Stomach (tissue), 9 donors: Measurements from ENCODE around the gene TNFRSF21. TPM values are rescaled to one million over a fixed set of nuclear protein-coding genes. Genes with fewer than 3 reads are reported as not detected.
A peak's percentile ranks its signal among the peaks of the same experiment; 100 is the strongest.

Experiments used
- DNase-seq, 2 donors: peaks; one replicate each; pipeline versions ENCODE4 v3.0.0 to v3.0.0-alpha.2; 2013 to 2019
- H3K27ac ChIP-seq, 5 donors: fragments of 200-600 bp in 4 of 5; sonication (generic) in 4 of 5; one replicate each; pipeline ENCODE4 v1.5.1; 2013 to 2019; ENCODE audit warnings: mild to moderate bottlenecking in 1 of 5, moderate library complexity in 1 of 5
- H3K27me3 ChIP-seq, 3 donors: fragments of 200-600 bp; sonication (generic); one replicate each; pipeline ENCODE4 v1.5.1; 2017 to 2019; ENCODE audit warnings: mixed run types in 1 of 3
- H3K36me3 ChIP-seq, 4 donors: fragments of 200-600 bp; sonication (generic); 1 replicate in 3 of 4; 2 replicates in 1 of 4; pipeline ENCODE4 v1.5.1; 2016 to 2019
- H3K4me1 ChIP-seq, 4 donors: fragments of 200-600 bp; sonication (generic); one replicate each; pipeline ENCODE4 v1.5.1; 2016 to 2019
- H3K4me3 ChIP-seq, 4 donors: fragments of 200-600 bp; sonication (generic) in 3 of 4; one replicate each; pipeline ENCODE4 v1.5.1; 2016 to 2019; ENCODE audit warnings: mild to moderate bottlenecking in 1 of 4
- H3K9me3 ChIP-seq, 4 donors: fragments of 200-600 bp; sonication (generic); one replicate each; pipeline ENCODE4 v1.5.1; 2016 to 2019
- EP300 ChIP-seq: sonication (generic); formaldehyde crosslinking; IDR thresholded peaks from one replicate; pipeline ENCODE4 v1.6.1; 2017; ENCODE audit warnings: antibody characterized with exemption
- POLR2A ChIP-seq, 4 donors: fragments of 450-650 bp; IDR thresholded peaks; one replicate each; pipeline ENCODE4 v1.6.1; 2016; ENCODE audit warnings: antibody characterized with exemption in 4 of 4, control low read depth in 2 of 4, mild to moderate bottlenecking in 1 of 4, moderate library complexity in 1 of 4
- POLR2AphosphoS5 ChIP-seq, 3 donors: sonication (generic); formaldehyde crosslinking; IDR thresholded peaks; one replicate each; pipeline ENCODE4 v1.6.1; 2016; ENCODE audit warnings: antibody characterized with exemption in 3 of 3
- WGBS, 5 donors: extraction: QIAGEN DNeasy Blood & Tissue Kit in 3 of 5; methylation state at CpG; one replicate each; pipeline versions ENCODE4 v1.1.5 to v1.1.7; 2013 to 2018; 5-methylcytosine and 5-hydroxymethylcytosine counted together
- intact Hi-C: fragments of 100-400 bp; cut with DNase I; formaldehyde crosslinking; loops from one replicate; pipeline ENCODE4 v1.15.1; 2023; ENCODE audit warnings: low total_unique reads
- polyA plus RNA-seq, 3 donors: library from polyadenylated mRNA; stranded (reverse); fragments of 200-250 nt; gene quantifications; one replicate each; pipeline ENCODE4 v1.2.3, GENCODE V29; 2013
- total RNA-seq, 5 donors: library from RNA; depleted of rRNA; stranded (reverse); fragments of >200 nt; gene quantifications; one replicate each; pipeline versions ENCODE4 v1.1.0 to v1.2.3, GENCODE V29; 2014 to 2016
- TF ChIP-seq, protein P1 (sequence below), 7 experiments: fragments of 450-650 bp in 4 of 7; fragments of 200-600 bp in 3 of 7; sonication (generic) in 3 of 7; IDR thresholded peaks; one replicate each; pipeline ENCODE4 v1.5.1; 2016 to 2019; ENCODE audit warnings: antibody characterized with exemption in 7 of 7, control low read depth in 2 of 7, mild to moderate bottlenecking in 1 of 7
- donor health status: healthy with polysubstance abuse.
- donor health status: Bipolar disorder and iron deficiency.
- donor health status: healthy.

Gene TNFRSF21
- total and polyA plus RNA-seq, 8 donors, result 24.7 to 112 (median 41.3) TPM

DNA sequence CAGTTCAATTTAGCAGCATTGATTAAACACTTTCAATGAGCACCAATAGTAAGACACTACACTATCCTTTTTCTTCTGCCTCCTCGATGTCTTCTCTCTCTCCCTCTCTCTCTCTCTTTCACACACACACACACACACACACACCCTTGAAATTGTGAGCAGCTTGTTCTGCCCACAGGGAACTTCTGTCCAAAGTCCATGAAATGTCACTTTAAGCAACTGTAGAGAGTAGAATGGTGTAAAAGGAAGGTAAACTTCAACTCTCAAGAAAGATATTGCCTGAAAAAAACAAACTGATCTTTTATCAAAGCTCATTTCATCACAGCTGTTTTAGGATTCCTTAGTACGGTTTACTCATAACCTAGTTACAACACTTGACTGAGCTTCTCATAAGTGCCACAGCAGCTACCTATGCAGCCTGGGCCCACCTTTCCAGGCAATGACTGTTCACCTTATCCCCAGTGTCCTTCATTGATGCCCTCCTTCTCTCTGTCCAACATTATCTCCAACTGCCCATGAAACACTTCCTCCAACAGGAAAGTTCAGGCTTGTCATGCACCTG lies 107.0 kb downstream of the TNFRSF21 start:
- Histone ChIP-seq H3K27me3 (no peaks in the 10 kb centered on the region), H3K4me1 (peaks cover 0 to 23% (median 7%) of the 10 kb centered on the region in 4 donors), H3K4me3 (no peak overlapping the region), H3K9me3 (no peaks in the 10 kb centered on the region), H3K27ac (no peak overlapping the region), H3K36me3 (no peaks in the 10 kb centered on the region)
- no peak for TF ChIP-seq EP300
- intact Hi-C loops, result no loop called here
- no peak for DNase-seq
- WGBS, 5 donors, result 72 to 78% (median 75%) methylated on average over 2 of the region's 2 CpGs

DNA sequence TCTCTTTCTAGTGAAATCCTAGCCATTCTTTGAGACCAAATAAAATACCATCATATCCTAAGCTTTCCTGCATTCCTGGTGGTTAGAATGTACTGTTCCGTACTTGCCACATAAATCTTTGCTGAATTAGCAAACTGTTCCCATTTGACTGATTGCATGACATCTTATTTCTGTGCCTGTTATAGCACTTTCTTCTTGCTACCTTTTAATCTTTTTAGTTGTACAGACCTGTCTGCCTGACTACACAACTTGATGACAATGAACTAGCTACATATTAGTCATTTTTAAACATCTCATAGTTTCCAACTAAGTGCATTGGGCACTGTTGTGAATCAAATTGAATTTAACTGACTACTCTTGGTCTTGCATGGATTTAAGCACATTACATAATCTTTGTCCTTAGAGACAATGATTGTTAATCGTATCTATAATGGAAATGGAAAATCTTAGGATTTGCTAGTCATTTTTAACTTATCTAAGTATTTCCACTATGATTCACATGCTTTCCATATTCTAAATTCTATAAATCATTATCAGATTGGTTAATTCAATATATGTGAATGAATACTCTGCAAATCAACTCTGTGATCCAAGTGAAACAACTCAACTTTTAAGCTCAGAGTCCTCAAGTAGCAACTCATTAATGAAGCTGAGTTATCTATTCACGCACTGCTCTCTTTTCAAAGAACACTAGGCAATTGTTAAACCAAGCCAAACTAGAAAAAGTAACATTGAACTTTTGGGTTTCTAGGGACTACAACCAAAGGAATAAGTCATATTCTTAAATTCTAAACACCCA lies 109.0 kb downstream of the TNFRSF21 start:
- DNase-seq, result no peak
- no peak for TF ChIP-seq POLR2AphosphoS5 (IDR thresholded peaks at IDR 0.05)
- no peak for TF ChIP-seq EP300
- no peak for TF ChIP-seq POLR2A (IDR thresholded peaks at IDR 0.05)
- TF ChIP-seq, protein P1, sequence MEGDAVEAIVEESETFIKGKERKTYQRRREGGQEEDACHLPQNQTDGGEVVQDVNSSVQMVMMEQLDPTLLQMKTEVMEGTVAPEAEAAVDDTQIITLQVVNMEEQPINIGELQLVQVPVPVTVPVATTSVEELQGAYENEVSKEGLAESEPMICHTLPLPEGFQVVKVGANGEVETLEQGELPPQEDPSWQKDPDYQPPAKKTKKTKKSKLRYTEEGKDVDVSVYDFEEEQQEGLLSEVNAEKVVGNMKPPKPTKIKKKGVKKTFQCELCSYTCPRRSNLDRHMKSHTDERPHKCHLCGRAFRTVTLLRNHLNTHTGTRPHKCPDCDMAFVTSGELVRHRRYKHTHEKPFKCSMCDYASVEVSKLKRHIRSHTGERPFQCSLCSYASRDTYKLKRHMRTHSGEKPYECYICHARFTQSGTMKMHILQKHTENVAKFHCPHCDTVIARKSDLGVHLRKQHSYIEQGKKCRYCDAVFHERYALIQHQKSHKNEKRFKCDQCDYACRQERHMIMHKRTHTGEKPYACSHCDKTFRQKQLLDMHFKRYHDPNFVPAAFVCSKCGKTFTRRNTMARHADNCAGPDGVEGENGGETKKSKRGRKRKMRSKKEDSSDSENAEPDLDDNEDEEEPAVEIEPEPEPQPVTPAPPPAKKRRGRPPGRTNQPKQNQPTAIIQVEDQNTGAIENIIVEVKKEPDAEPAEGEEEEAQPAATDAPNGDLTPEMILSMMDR (IDR thresholded peaks at IDR 0.05), result no peak
- Histone ChIP-seq H3K4me1 (peaks cover 0 to 19% (median 11%) of the 10 kb centered on the region in 4 donors), H3K9me3 (no peaks in the 10 kb centered on the region), H3K4me3 (no peak overlapping the region), H3K36me3 (no peaks in the 10 kb centered on the region), H3K27me3 (no peaks in the 10 kb centered on the region), H3K27ac (no peak overlapping the region)
- intact Hi-C loops, result no loop called here
- WGBS, 5 donors, result 79 to 91% (median 84%) methylated on average over 3 of the region's 3 CpGs

DNA sequence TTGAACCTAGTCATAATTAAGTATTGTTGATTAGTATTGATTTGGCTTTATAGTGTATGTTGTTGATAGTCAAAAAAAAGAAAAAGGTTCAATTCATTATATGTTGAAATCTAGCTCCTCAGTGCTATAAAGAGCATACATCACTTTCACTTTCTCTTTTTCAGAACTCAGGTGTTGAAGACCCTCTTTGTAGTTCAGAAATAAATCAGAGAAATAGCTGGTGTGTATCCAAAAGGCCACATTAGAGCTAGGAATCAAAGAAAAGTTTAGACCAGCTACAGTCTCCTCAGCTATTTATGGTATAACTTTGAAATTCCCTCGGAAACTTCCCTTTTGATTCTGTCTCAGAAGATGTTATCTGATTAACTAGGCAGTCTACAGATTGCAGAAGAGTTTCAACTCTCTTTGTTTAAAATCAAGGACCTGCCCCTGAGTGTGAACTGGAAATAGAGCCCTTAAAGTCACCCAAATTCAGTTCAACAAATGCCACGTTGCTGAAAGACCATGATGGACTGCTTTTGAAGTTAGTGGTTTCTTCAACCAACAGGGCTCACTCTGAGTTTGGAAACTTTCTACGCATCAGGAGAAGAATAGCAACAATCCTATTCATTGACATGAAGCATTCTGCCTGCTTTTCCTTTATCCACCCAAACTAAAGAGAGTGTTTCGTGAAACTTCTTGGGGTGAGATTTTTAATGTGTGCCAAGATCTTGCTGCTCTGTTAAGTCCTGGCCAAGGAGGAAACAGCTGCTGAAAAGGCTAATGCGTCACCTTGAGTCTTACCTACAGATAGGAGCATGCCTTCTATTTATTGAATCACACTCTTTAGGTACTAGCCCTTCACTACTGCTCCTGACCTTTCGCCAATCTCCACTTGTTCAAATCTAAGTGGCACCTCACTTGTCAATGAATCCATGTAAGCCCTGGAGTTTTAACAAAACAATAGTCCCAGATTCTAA lies 111.7 kb downstream of the TNFRSF21 start:
- TF ChIP-seq EP300, result no peak
- TF ChIP-seq POLR2AphosphoS5 (IDR thresholded peaks at IDR 0.05), result peak in 2 of 3 donors; percentile 47 to 73
- no peak for TF ChIP-seq POLR2A (IDR thresholded peaks at IDR 0.05)
- TF ChIP-seq, protein P1 (IDR thresholded peaks at IDR 0.05), result no peak
- H3K27ac ChIP-seq, result peak overlapping the region; percentile 31 to 79 (median 70)
- peak in 1 of 2 donors; percentile 60 for DNase-seq
- 31 to 54% (median 44%) methylated on average over 6 of the region's 6 CpGs for WGBS, 5 donors
- no peaks in the 10 kb centered on the region for H3K9me3 ChIP-seq
- intact Hi-C loops, result no loop called here
- peaks cover 0 to 21% (median 11%) of the 10 kb centered on the region in 4 donors for H3K4me1 ChIP-seq
- peak overlapping the region in 1 of 4 donors; percentile 14 for H3K4me3 ChIP-seq
- no peaks in the 10 kb centered on the region for H3K36me3 ChIP-seq
- no peaks in the 10 kb centered on the region for H3K27me3 ChIP-seq

DNA sequence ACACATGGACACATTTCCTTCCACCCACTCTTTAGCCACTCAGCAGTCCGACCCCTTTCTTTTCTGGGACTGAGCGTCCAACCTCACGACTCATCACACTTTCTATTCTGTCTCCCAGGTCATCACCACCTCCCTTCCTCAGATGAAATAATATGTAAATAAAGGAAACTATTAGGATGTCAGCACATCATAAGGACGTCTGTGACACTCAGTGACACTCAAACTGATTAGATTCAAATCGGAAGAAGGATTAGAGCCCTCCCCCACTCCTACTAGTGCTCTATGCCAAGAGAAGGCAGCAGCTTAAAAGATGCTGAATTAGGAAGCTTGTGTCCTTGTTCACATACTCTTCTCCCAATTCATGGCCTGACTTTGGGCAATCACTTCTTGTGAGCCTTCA lies 113.6 kb downstream of the TNFRSF21 start:
- WGBS, 5 donors, result 76 to 88% (median 86%) methylated on average over 5 of the region's 5 CpGs
- H3K27ac ChIP-seq, result no peak overlapping the region
- no peaks in the 10 kb centered on the region for H3K27me3 ChIP-seq
- DNase-seq, result no peak
- intact Hi-C loops, result no loop called here
- TF ChIP-seq EP300 (no peak), POLR2A (IDR thresholded peaks at IDR 0.05) (no peak), POLR2AphosphoS5 (IDR thresholded peaks at IDR 0.05) (no peak)
- TF ChIP-seq, protein P1 (IDR thresholded peaks at IDR 0.05), result no peak
- H3K4me1 ChIP-seq, result peaks cover 0 to 21% (median 11%) of the 10 kb centered on the region in 4 donors
- H3K9me3 ChIP-seq, result no peaks in the 10 kb centered on the region
- H3K36me3 ChIP-seq, result no peaks in the 10 kb centered on the region
- H3K4me3 ChIP-seq, result no peak overlapping the region
